ENCODE data around the gene ATP2C2. TPM values are rescaled to one million over a fixed set of nuclear protein-coding genes. Genes with fewer than 3 reads are reported as not detected.

The ATP2C2 gene
- total and polyA plus RNA-seq, 3 donors from 2014 or later = 1.1 to 5.8 (median 3.0) TPM

- no peaks in the 10 kb centered on the region for H3K9me3 ChIP-seq
- H3K4me3 ChIP-seq = no peak overlapping the region
- WGBS, 2 donors = 83 to 88% methylated on average over 13 of the region's 13 CpGs
- H3K27ac ChIP-seq = no peak overlapping the region
- H3K4me1 ChIP-seq = no peaks in the 10 kb centered on the region
- H3K27me3 ChIP-seq = no peaks in the 10 kb centered on the region
- no peaks in the 10 kb centered on the region for H3K36me3 ChIP-seq (ENCODE audit: low read depth, missing control alignments)
- DNase-seq = no peak
- intact Hi-C loops (cut with DNase I; ENCODE audit: low total_unique reads) = no loop called here
- TF ChIP-seq POLR2A (IDR thresholded peaks at IDR 0.05) = no peak
- no peak for TF ChIP-seq CTCF (IDR thresholded peaks at IDR 0.05)
Measured at GRCh38 chr16:84478172-84478947, 110.0 kb downstream of the ATP2C2 start.

GRCh38 chr16:84479716-84480450, 111.5 kb downstream of the ATP2C2 start:
- no peak overlapping the region for H3K27ac ChIP-seq
- H3K4me3 ChIP-seq = no peak overlapping the region
- DNase-seq = no peak
- no peaks in the 10 kb centered on the region for H3K9me3 ChIP-seq
- H3K27me3 ChIP-seq = no peaks in the 10 kb centered on the region
- H3K4me1 ChIP-seq = no peaks in the 10 kb centered on the region
- 94 to 95% methylated on average over 16 of the region's 16 CpGs for WGBS, 2 donors
- TF ChIP-seq CTCF (IDR thresholded peaks at IDR 0.05) (no peak), POLR2A (IDR thresholded peaks at IDR 0.05) (no peak)
- intact Hi-C loops (cut with DNase I; ENCODE audit: low total_unique reads) = loop anchor here (10.0 kb wide), 1 partner anchor 205 kb away; no protein-coding TSS in a partner anchor
- H3K36me3 ChIP-seq (ENCODE audit: low read depth, missing control alignments) = no peaks in the 10 kb centered on the region

GRCh38 chr16:84481051-84481735, 112.9 kb downstream of the ATP2C2 start:
- TF ChIP-seq POLR2A (IDR thresholded peaks at IDR 0.05) (no peak), CTCF (IDR thresholded peaks at IDR 0.05) (no peak)
- 90 to 98% methylated on average over 17 to 26 of the region's 26 CpGs for WGBS, 2 donors
- Histone ChIP-seq H3K27me3 (no peaks in the 10 kb centered on the region), H3K27ac (no peak overlapping the region), H3K4me1 (no peaks in the 10 kb centered on the region), H3K9me3 (no peaks in the 10 kb centered on the region), H3K4me3 (no peak overlapping the region), H3K36me3 (ENCODE audit: low read depth, missing control alignments) (no peaks in the 10 kb centered on the region)
- intact Hi-C loops (cut with DNase I; ENCODE audit: low total_unique reads) = loop anchor here (10.0 kb wide), 1 partner anchor 206 kb away; no protein-coding TSS in a partner anchor
- DNase-seq = no peak

GRCh38 chr16:84482001-84482891, 113.9 kb downstream of the ATP2C2 start:
- no peak overlapping the region for H3K27ac ChIP-seq
- H3K9me3 ChIP-seq = no peaks in the 10 kb centered on the region
- intact Hi-C loops (cut with DNase I; ENCODE audit: low total_unique reads) = loop anchor here (10.0 kb wide), 1 partner anchor 207 kb away; no protein-coding TSS in a partner anchor
- no peak overlapping the region for H3K4me3 ChIP-seq
- DNase-seq = no peak
- H3K36me3 ChIP-seq (ENCODE audit: low read depth, missing control alignments) = no peaks in the 10 kb centered on the region
- no peaks in the 10 kb centered on the region for H3K4me1 ChIP-seq
- H3K27me3 ChIP-seq = no peaks in the 10 kb centered on the region
- TF ChIP-seq POLR2A (IDR thresholded peaks at IDR 0.05) (no peak), CTCF (IDR thresholded peaks at IDR 0.05) (no peak)
- WGBS, 2 donors = 81 to 96% methylated on average over 11 to 33 of the region's 33 CpGs
